Neural cell (in vitro differentiated cells): ENCODE measurements around the gene CCNT2. TPM values are rescaled to one million over a fixed set of nuclear protein-coding genes. Genes with fewer than 3 reads are reported as not detected.

Experiments used
- H2AFZ ChIP-seq: fragments of 200-600, 300-800 bp; sonication (generic), shearing (Covaris generic); 2 replicates; pipeline ENCODE4 v1.6.0; 2014; ENCODE audit warnings: low read depth, mild to moderate bottlenecking, antibody characterized with exemption, low read length, moderate library complexity
- H3F3A ChIP-seq: fragments of 200-600 bp; shearing (Covaris generic); 2 replicates; pipeline ENCODE4 v1.6.1; 2016; ENCODE audit warnings: mild to moderate bottlenecking, moderate library complexity, mixed read lengths, antibody characterized with exemption, low read length; ENCODE audit not compliant: insufficient read depth, poor library complexity, severe bottlenecking
- H3K27ac ChIP-seq: fragments of 200-600, 300-800 bp; sonication (generic), shearing (Covaris generic); 2 replicates; pipeline ENCODE4 v1.5.1; 2014; ENCODE audit warnings: mild to moderate bottlenecking, low read length, moderate library complexity
- H3K27me3 ChIP-seq: fragments of 300-800, 200-600 bp; sonication (generic), shearing (Covaris generic); 2 replicates; pipeline ENCODE4 v1.6.0; 2014; ENCODE audit warnings: mild to moderate bottlenecking, low read depth, low read length, moderate library complexity; ENCODE audit not compliant: insufficient read depth
- H3K36me3 ChIP-seq: fragments of 300-800, 200-600 bp; sonication (generic), shearing (Covaris generic); 2 replicates; pipeline ENCODE4 v1.5.1; 2014; ENCODE audit warnings: mild to moderate bottlenecking, antibody characterized with exemption, low read length, moderate library complexity; ENCODE audit not compliant: insufficient read depth
- H3K4me2 ChIP-seq: fragments of 300-800, 200-600 bp; sonication (generic), shearing (Covaris generic); 2 replicates; pipeline ENCODE4 v1.6.0; 2014; ENCODE audit warnings: mild to moderate bottlenecking, low read length
- H3K4me3 ChIP-seq: fragments of 300-800, 200-600 bp; sonication (generic), shearing (Covaris generic); 2 replicates; pipeline ENCODE4 v1.5.1; 2014; ENCODE audit warnings: mild to moderate bottlenecking, low read length, moderate library complexity
- H3K79me2 ChIP-seq: fragments of 200-600 bp; shearing (Covaris generic); replicated peaks from 2 replicates; pipeline ENCODE4 v1.6.0; 2014; ENCODE audit warnings: mild to moderate bottlenecking, low read length, moderate library complexity; ENCODE audit not compliant: insufficient read depth
- H3K9ac ChIP-seq: fragments of 300-800, 200-600 bp; sonication (generic), shearing (Covaris generic); 2 replicates; pipeline ENCODE4 v1.6.1; 2016; ENCODE audit warnings: mild to moderate bottlenecking, low read length, mixed read lengths
- H3K9me2 ChIP-seq: fragments of 200-600 bp; shearing (Covaris generic); 2 replicates; pipeline ENCODE4 v1.6.1; 2016; ENCODE audit warnings: mild to moderate bottlenecking, low read length, mixed read lengths; ENCODE audit not compliant: insufficient read depth
- H3K9me3 ChIP-seq: fragments of 200-600, 300-800 bp; sonication (generic), shearing (Covaris generic); 2 replicates; pipeline ENCODE4 v1.6.1; 2016; ENCODE audit warnings: mild to moderate bottlenecking, mixed run types, low read length, moderate library complexity, mixed read lengths
- H4K20me1 ChIP-seq: fragments of 200-600 bp; shearing (Covaris generic); 2 replicates; pipeline ENCODE4 v1.6.1; 2016; ENCODE audit warnings: mild to moderate bottlenecking, mixed run types; ENCODE audit not compliant: insufficient read depth
- CTCF ChIP-seq: fragments of 450-650 bp; IDR thresholded peaks from 2 replicates; pipeline ENCODE4 v1.5.1; 2014; ENCODE audit warnings: antibody characterized with exemption, mild to moderate bottlenecking, moderate library complexity; ENCODE audit not compliant: poor library complexity, severe bottlenecking
- EP300 ChIP-seq: fragments of 450-650 bp; conservative IDR thresholded peaks from 2 replicates; pipeline ENCODE4 v1.6.1; 2014; ENCODE audit warnings: antibody characterized with exemption, mild to moderate bottlenecking, moderate library complexity; ENCODE audit not compliant: poor library complexity, severe bottlenecking
- EZH2 ChIP-seq: fragments of 200-600, 300-800 bp; shearing (Covaris generic), sonication (generic); IDR thresholded peaks from 2 replicates; pipeline ENCODE4 v1.6.1; 2014; ENCODE audit warnings: antibody characterized with exemption, low read length, borderline replicate concordance, mild to moderate bottlenecking; ENCODE audit not compliant: insufficient read depth, poor library complexity, severe bottlenecking
- MXI1 ChIP-seq: fragments of 450-650 bp; conservative IDR thresholded peaks from 2 replicates; pipeline ENCODE4 v1.6.1; 2014; ENCODE audit warnings: antibody characterized with exemption, mild to moderate bottlenecking; ENCODE audit not compliant: poor library complexity, severe bottlenecking
- POLR2AphosphoS5 ChIP-seq: IDR thresholded peaks from 2 replicates; pipeline ENCODE4 v1.6.1; 2012
- RAD21 ChIP-seq: fragments of 450-650 bp; conservative IDR thresholded peaks from 2 replicates; pipeline ENCODE4 v1.6.1; 2014; ENCODE audit warnings: antibody characterized with exemption, mild to moderate bottlenecking, moderate library complexity
- REST ChIP-seq: IDR thresholded peaks from 2 replicates; pipeline ENCODE4 v1.6.1; 2012; ENCODE audit warnings: borderline replicate concordance
- SMC3 ChIP-seq: fragments of 450-650 bp; conservative IDR thresholded peaks from 2 replicates; pipeline ENCODE4 v1.6.1; 2014; ENCODE audit warnings: antibody characterized with exemption, mild to moderate bottlenecking, moderate library complexity; ENCODE audit not compliant: poor library complexity
- TAF1 ChIP-seq: IDR thresholded peaks from 2 replicates; pipeline ENCODE4 v1.6.1; 2012; ENCODE audit warnings: low read depth
- polyA minus RNA-seq: library from RNA; depleted of rRNA, polyadenylated mRNA; stranded (reverse); fragments of >200 nt; gene quantifications from 2 replicates; pipeline ENCODE4 v1.2.3, GENCODE V29; 2014
- polyA plus RNA-seq: library from polyadenylated mRNA; depleted of rRNA; stranded (reverse); fragments of >200 nt; gene quantifications from 2 replicates; pipeline ENCODE4 v1.2.3, GENCODE V29; 2014

Gene CCNT2
- polyA plus RNA-seq (121 and 134 TPM in 2 replicates), polyA minus RNA-seq (177 and 198 TPM in 2 replicates)

- Histone ChIP-seq H3K4me2 (peak within 1 kb of the TSS; percentile 85), H3K4me3 (peak within 1 kb of the TSS; percentile 89), H3K9me2 (no peaks in the 10 kb centered on the region), H3K36me3 (no peaks in the 10 kb centered on the region), H2AFZ (peak within 1 kb of the TSS; percentile 94), H3K79me2 (peaks cover 48% of the 10 kb centered on the region), H3K27ac (peak within 1 kb of the TSS; percentile 98), H3K9me3 (no peaks in the 10 kb centered on the region), H4K20me1 (peaks cover 4% of the 10 kb centered on the region), H3K27me3 (no peaks in the 10 kb centered on the region), H3K9ac (peak within 1 kb of the TSS; percentile 98), H3F3A (peaks cover 5% of the 10 kb centered on the region)
- TF ChIP-seq TAF1 (peak; percentile 66), RAD21 (no peak), SMC3 (no peak), POLR2AphosphoS5 (peak; percentile 95), CTCF (no peak), EP300 (peak; percentile 32), REST (peak; percentile 85), EZH2 (no peak), MXI1 (peak; percentile 60)
These were observed at the start of gene CCNT2 for GRCh38 chr2:134918526-134919340. CCNT2 (plus strand) TSS chr2:134918822; CDS start chr2:134918855, 33 bp downstream.

GRCh38 chr2:134869946-134870736 is 48.5 kb upstream of the CCNT2 start:
- Histone ChIP-seq H3K9me2 (no peaks in the 10 kb centered on the region), H3K9me3 (no peaks in the 10 kb centered on the region), H2AFZ (no peak overlapping the region), H3K4me3 (no peak overlapping the region), H3F3A (no peaks in the 10 kb centered on the region), H3K9ac (no peak overlapping the region), H3K79me2 (no peaks in the 10 kb centered on the region), H3K27me3 (no peaks in the 10 kb centered on the region), H3K36me3 (no peaks in the 10 kb centered on the region), H3K4me2 (no peak overlapping the region), H4K20me1 (no peaks in the 10 kb centered on the region), H3K27ac (no peak overlapping the region)
- no peak for TF ChIP-seq RAD21
- TF ChIP-seq TAF1 = no peak
- no peak for TF ChIP-seq MXI1
